Fibroblast of lung (primary cell): Measurements from ENCODE around the gene NYNRIN. TPM values are rescaled to one million over a fixed set of nuclear protein-coding genes. Genes with fewer than 3 reads are reported as not detected.
A peak's percentile ranks its signal among the peaks of the same experiment; 100 is the strongest.

ENCODE experiments used
- DNase-seq, 2 donors: peaks; one replicate each; pipeline versions ENCODE4 v3.0.0 to v3.0.0-alpha.2; 2010; ENCODE audit warnings: low read depth in 2 of 2
- H2AFZ ChIP-seq: 2 replicates; pipeline ENCODE4 v1.5.1; 2012; ENCODE audit warnings: low read length, control low read depth, inconsistent platforms
- H3K27ac ChIP-seq: 2 replicates; pipeline ENCODE4 v1.5.1; 2011; ENCODE audit warnings: low read length, control low read depth; ENCODE audit not compliant: insufficient read depth
- H3K27me3 ChIP-seq: 2 replicates; pipeline ENCODE4 v1.5.1; 2011; ENCODE audit warnings: mild to moderate bottlenecking, low read length; ENCODE audit not compliant: control insufficient read depth, insufficient read depth
- H3K36me3 ChIP-seq: 2 replicates; pipeline ENCODE4 v1.5.1; 2011; ENCODE audit warnings: low read length; ENCODE audit not compliant: control insufficient read depth, insufficient read depth
- H3K4me1 ChIP-seq: 2 replicates; pipeline ENCODE4 v1.5.1; 2011; ENCODE audit warnings: low read length; ENCODE audit not compliant: control insufficient read depth, insufficient read depth; ENCODE audit errors: extremely low read depth
- H3K4me2 ChIP-seq: 2 replicates; pipeline ENCODE4 v1.5.1; 2011; ENCODE audit warnings: low read length, control low read depth; ENCODE audit not compliant: insufficient read depth; ENCODE audit errors: extremely low read depth
- H3K4me3 ChIP-seq, 4 experiments: fragments of 200-600 bp in 1 of 4; sonication (generic) in 1 of 4; replicated peaks in 1 of 4; 2 replicates each; pipeline ENCODE4 v1.5.1; 2011 to 2016; ENCODE audit warnings: low read length in 4 of 4, low read depth in 3 of 4, mild to moderate bottlenecking in 3 of 4, control low read depth in 2 of 4, inconsistent platforms in 1 of 4, mixed read lengths in 1 of 4; ENCODE audit not compliant: insufficient read depth in 1 of 4; ENCODE audit errors: control extremely low read depth in 1 of 4
- H3K79me2 ChIP-seq: 2 replicates; pipeline ENCODE4 v1.5.1; 2012; ENCODE audit warnings: mild to moderate bottlenecking, low read length, inconsistent platforms; ENCODE audit not compliant: control insufficient read depth, insufficient read depth
- H3K9ac ChIP-seq: 2 replicates; pipeline ENCODE4 v1.5.1; 2011; ENCODE audit warnings: mild to moderate bottlenecking, low read length, control low read depth; ENCODE audit not compliant: insufficient read depth
- H3K9me3 ChIP-seq: 2 replicates; pipeline ENCODE4 v1.5.1; 2012; ENCODE audit warnings: low read depth, low read length; ENCODE audit not compliant: control insufficient read depth, insufficient read depth
- H4K20me1 ChIP-seq: 2 replicates; pipeline ENCODE4 v1.5.1; 2011; ENCODE audit warnings: low read length; ENCODE audit not compliant: control insufficient read depth, insufficient read depth; ENCODE audit errors: extremely low read depth
- EZH2 ChIP-seq: IDR thresholded peaks from 2 replicates; pipeline ENCODE4 v1.5.1; 2012; ENCODE audit warnings: low read length, control low read depth, mild to moderate bottlenecking; ENCODE audit errors: missing control alignments
- polyA plus RNA-seq, 2 donors: library from polyadenylated mRNA; depleted of rRNA in 1 of 2; stranded (reverse) in 1 of 2; unstranded in 1 of 2; fragments of >200 nt; gene quantifications; 2 replicates each; pipeline ENCODE4 v1.2.1, GENCODE V29; 2011 to 2012; ENCODE audit warnings: missing spikeins in 1 of 2
- total RNA-seq: library from RNA; depleted of rRNA; stranded (reverse); fragments of >200 nt; gene quantifications from 2 replicates; pipeline ENCODE4 v1.2.1, GENCODE V29; 2014
- TF ChIP-seq, protein P1 (sequence below), 2 donors: IDR thresholded peaks in 1 of 2; conservative IDR thresholded peaks in 1 of 2; 1 replicate in 1 of 2; 2 replicates in 1 of 2; pipeline ENCODE4 v1.5.1; 2011 to 2012; ENCODE audit warnings: low read length in 2 of 2, control low read depth in 1 of 2, inconsistent platforms in 1 of 2, low read depth in 1 of 2, mild to moderate bottlenecking in 1 of 2

NYNRIN gene
- total and polyA plus RNA-seq, 2 donors (not counting 1 experiment from before 2014, with no cell fraction given): 7.7 to 16.2 TPM

DNA sequence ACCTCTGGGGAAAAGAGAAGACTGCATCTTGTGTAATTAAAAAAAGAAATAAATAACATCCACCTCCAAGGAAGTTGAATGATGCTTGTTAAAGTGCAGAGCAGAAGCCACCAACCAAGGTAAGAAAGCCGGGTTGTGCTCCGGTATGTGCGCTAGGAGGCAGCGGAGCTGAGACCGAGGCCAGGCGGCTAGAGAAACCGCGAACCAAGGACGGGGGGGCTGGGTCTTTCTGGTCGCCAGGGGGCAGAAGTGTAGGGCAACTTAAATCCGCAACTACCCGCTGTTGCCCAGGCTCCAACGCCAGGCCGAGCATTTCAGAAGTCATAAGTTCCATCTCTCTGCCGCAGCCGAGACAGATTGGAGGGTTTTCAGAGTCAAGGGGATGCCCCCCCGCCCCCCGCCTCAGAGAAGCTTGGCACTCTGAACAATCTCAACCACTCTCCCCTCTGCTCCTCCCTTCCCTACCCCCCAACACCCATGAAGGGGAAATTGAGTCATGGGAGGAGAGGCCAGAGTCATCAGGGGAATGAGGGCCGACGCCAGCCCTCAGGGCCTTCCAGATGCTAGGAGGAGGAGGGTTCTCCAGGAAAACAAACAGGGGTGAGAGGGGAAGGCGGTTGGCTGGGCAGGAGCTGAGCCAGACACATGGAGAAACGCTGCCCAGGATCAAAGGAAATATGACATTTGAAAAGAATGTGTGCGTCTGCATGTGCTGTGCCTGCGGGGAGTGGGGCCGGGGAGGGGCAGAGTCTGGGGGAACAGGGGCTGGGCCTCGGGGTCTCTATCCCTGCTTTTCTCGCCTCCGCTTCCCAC is 33.0 kb upstream of the NYNRIN start:
- Histone ChIP-seq H3K4me1 (peaks cover 24% of the 10 kb centered on the region), H3K27me3 (no peaks in the 10 kb centered on the region), H3K36me3 (peaks cover 2% of the 10 kb centered on the region), H3K4me2 (peak overlapping the region; percentile 53), H3K79me2 (peaks cover 9% of the 10 kb centered on the region), H2AFZ (peak overlapping the region; percentile 60), H3K27ac (peak overlapping the region; percentile 98), H4K20me1 (no peaks in the 10 kb centered on the region), H3K9ac (peak overlapping the region; percentile 72), H3K4me3 (peak overlapping the region; percentile 4 to 100 (median 22)), H3K9me3 (no peaks in the 10 kb centered on the region)
- peak; percentile 89 to 94 for DNase-seq
- TF ChIP-seq, protein P1, sequence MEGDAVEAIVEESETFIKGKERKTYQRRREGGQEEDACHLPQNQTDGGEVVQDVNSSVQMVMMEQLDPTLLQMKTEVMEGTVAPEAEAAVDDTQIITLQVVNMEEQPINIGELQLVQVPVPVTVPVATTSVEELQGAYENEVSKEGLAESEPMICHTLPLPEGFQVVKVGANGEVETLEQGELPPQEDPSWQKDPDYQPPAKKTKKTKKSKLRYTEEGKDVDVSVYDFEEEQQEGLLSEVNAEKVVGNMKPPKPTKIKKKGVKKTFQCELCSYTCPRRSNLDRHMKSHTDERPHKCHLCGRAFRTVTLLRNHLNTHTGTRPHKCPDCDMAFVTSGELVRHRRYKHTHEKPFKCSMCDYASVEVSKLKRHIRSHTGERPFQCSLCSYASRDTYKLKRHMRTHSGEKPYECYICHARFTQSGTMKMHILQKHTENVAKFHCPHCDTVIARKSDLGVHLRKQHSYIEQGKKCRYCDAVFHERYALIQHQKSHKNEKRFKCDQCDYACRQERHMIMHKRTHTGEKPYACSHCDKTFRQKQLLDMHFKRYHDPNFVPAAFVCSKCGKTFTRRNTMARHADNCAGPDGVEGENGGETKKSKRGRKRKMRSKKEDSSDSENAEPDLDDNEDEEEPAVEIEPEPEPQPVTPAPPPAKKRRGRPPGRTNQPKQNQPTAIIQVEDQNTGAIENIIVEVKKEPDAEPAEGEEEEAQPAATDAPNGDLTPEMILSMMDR (conservative IDR thresholded peaks at IDR 0.05 in 1 of 2, IDR thresholded peaks at IDR 0.05 in 1 of 2; ENCODE audit: low read depth in 1 of 2, low read length in 2 of 2): peak; percentile 87 to 94
- no peak for TF ChIP-seq EZH2

DNA sequence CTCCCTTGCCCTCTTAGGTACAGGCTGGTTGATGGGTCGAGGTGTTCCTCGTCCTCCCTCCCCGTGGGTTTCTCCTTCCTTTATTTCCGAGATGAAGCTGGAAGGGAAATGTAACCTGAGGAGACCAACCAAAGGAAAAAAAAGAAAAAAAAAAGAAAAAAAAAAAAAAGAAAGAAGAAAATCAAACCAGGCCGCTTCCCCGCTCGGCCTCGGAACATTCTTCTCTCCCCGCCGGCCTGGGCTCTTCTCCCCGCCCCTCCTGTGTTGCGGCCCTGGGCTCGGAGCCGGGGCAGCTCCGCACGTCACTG is 32.4 kb upstream of the NYNRIN start:
- H3K4me2 ChIP-seq: peak overlapping the region; percentile 53
- H4K20me1 ChIP-seq: no peaks in the 10 kb centered on the region
- no peak for DNase-seq
- H3K9ac ChIP-seq: peak overlapping the region; percentile 72
- peak overlapping the region; percentile 4 to 100 (median 42) for H3K4me3 ChIP-seq
- H3K4me1 ChIP-seq: peaks cover 27% of the 10 kb centered on the region
- H3K36me3 ChIP-seq: peaks cover 3% of the 10 kb centered on the region
- H3K27me3 ChIP-seq: no peaks in the 10 kb centered on the region
- H3K27ac ChIP-seq: peak overlapping the region; percentile 98
- no peak overlapping the region for H2AFZ ChIP-seq
- peaks cover 9% of the 10 kb centered on the region for H3K79me2 ChIP-seq
- TF ChIP-seq, protein P1 (conservative IDR thresholded peaks at IDR 0.05 in 1 of 2, IDR thresholded peaks at IDR 0.05 in 1 of 2; ENCODE audit: low read depth in 1 of 2, low read length in 2 of 2): no peak
- H3K9me3 ChIP-seq: no peaks in the 10 kb centered on the region

DNA sequence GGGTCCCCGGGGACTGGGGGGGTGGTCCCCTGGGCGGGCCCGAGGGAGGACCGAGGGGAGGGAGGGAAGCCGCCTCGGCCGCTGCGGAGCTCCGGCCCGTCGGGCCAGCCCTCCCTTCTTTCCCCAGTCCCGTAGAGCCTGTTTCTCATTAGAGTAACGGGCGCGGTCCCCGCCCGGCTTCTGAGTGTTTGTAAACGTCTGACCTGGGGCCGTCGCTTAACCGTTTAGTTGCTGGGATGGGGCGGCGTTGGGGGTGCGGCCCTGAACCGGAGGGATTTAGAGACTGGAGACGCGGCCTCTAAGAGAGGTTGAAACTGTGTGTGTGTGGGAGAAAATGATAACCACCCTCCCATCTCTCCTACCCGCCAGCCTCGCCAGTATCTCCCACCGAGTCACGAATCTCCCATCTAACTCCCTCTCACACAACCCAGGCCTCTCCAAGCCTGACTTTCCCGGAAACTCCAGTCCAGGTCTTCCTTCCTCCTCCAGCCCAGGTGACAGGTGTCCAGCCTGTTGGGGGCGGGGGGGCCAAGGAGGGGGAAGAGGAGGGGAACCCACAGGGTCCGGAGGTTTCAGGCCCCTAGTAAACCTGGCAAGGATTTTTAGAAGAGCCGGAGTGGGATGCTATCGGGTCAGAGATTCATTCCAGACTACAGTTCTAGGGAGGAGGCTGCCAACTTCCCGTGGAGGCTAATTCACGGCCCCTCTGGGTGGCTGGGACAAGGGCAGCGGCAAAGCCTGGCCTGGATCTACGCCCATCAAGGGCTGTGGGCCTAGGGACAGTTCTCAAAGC is 31.9 kb upstream of the NYNRIN start:
- Histone ChIP-seq H3K4me2 (peak overlapping the region; percentile 57), H3K4me1 (peaks cover 28% of the 10 kb centered on the region), H3K79me2 (peaks cover 9% of the 10 kb centered on the region), H3K9ac (peak overlapping the region; percentile 72), H2AFZ (peak overlapping the region; percentile 56), H4K20me1 (no peaks in the 10 kb centered on the region), H3K4me3 (peak overlapping the region; percentile 49 to 100 (median 58)), H3K27me3 (no peaks in the 10 kb centered on the region), H3K36me3 (peaks cover 4% of the 10 kb centered on the region), H3K27ac (peak overlapping the region; percentile 98), H3K9me3 (no peaks in the 10 kb centered on the region)
- peak; percentile 90 to 96 for DNase-seq
- TF ChIP-seq, protein P1 (conservative IDR thresholded peaks at IDR 0.05 in 1 of 2, IDR thresholded peaks at IDR 0.05 in 1 of 2; ENCODE audit: low read depth in 1 of 2, low read length in 2 of 2): no peak
- TF ChIP-seq EZH2: no peak
